GM18520 (cell line): Measurements from ENCODE around the gene EFNB3.

Experiments
- ATAC-seq: cut with Tn5 transposase; IDR thresholded peaks from one replicate; pipeline ENCODE4 v1.9.1; 2021; ENCODE audit not compliant: unreplicated experiment

The EFNB3 gene

DNA sequence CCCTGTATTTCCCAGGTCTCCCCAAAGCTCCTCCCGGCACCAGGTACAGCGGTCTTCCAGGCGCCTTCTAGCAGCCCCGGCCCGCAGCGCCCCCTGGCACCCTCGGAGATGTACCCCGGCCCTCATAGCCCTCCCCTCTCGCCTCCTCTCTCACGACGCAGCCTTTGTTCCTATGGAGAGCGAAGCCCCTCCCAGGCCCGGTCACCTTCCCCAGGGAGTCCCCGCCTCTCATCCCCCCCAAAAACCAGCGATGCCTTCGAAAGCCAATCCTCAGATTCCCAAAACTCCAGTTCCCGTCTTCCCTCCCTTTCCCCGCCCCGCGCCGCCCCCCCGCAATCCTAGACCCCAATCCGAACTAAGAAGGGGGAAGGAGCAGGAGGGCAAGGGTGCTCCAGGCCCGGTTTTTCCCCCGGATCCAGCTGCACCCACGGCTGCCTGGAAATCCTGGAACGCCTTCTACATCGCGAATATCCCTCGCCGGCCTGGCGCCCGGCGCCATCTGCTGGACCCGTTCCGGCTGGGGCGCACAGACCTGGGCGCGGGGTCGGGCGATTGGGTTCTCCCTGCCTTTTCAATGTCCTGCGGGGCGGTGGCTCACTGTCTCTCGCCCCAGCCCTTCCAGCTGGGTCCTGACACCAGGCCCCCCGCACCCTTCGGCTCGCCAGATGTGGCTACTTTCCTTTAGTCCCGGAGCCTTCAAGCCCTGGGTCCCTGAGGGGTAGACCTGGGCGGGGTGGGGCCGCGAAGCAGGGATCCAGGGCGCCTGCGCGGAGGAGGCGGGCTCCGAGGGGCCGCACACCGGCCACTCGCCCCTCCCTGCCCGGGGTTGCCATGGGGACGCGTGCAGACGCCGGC is 12.1 kb downstream of the EFNB3 start, which contains the start of gene DNAH2:
Gene DNAH2, plus strand, starts transcription at position 844 of the 855 bp plus-strand sequence. CDS start 1,991 bp downstream, outside the sequence.
- no peak for ATAC-seq

- ATAC-seq = no peak
Measured at GRCh38 chr17:7717756-7718350, 12.9 kb downstream of the EFNB3 start.

DNA sequence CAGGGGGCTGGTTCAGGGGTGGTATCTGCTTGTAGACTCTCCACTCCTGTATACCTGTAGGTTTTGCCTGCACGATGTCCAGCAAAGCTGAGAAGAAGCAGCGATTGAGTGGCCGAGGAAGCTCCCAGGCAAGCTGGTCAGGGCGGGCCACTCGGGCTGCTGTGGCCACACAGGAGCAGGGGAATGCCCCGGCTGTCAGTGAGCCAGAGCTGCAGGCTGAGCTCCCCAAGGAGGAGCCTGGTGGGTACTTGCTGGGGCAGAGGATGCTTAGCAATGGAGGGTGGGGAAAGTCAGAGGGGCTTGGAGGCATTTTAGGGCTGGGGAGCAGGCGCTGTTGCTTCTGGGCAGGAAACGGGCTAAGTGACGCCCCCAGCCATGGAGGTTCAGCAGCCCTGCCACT is 14.7 kb downstream of the EFNB3 start:
- ATAC-seq = no peak

- ATAC-seq = no peak
Measured at GRCh38 chr17:7720125-7720524, 15.1 kb downstream of the EFNB3 start.

DNA sequence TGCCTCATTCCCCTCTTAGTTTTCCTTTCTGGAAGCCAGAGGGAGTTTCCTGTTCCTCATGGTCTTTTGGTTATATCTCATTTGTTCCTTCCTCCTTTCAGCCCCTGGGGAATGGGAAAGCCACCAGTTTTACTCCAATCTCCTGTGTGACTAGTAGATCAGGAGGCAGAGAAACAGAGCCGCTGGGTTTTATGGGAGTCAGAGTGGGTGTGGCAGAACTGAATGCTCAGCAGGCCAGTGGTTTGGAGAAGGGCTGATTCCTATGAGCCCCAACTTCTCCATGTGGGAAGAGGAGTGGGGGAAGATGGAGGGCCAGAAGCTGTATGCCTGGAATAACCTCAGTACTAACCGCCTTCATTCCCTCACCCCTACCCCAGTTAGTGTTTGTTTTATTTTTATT is 16.6 kb downstream of the EFNB3 start:
- no peak for ATAC-seq

DNA sequence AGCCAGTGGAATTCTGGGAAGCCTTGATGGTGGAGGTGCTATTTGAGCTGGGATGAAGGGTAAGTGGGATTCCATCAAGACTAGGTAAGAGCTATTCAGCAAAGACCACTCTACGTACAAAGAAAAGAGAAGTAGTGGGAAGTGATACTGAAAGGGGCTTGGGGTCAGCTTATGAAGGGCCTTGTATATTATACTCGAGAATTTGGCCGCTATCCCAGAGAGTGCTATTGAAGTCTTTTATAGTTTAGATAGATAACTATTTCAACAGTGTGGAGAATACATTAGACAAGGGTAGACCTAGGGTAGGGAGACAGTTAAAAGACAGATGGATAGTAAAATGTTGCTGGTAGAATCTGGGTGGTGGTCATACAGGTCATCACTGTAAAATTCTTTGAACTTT is 22.9 kb downstream of the EFNB3 start:
- ATAC-seq = no peak

- no peak for ATAC-seq
Measured at GRCh38 chr17:7729816-7730215, 24.8 kb downstream of the EFNB3 start.

DNA sequence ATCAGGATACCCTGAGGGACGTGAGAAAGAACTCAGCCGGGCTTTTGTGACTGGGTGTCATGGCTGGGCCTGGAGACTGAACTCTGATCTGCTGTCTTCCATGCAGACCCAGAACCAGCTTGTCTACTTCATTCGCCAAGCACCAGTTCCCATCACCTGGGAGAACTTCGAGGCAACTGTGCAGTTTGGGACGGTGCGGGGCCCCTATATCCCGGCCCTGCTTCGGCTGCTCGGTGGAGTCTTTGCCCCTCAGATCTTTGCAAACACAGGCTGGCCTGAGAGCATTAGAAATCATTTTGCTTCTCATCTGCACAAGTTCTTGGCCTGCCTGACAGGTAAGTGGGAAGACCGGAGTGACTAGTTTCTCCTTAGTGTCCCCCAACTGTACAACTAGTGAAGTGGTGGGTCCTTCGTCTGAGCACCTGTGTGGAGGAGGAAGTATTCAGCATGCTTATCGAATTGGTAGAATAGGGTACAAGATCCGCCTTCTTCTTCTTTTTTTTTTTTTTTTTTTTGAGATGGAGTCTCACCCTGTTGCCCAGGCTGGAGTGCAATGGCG is 28.1 kb downstream of the EFNB3 start:
- ATAC-seq = no peak

DNA sequence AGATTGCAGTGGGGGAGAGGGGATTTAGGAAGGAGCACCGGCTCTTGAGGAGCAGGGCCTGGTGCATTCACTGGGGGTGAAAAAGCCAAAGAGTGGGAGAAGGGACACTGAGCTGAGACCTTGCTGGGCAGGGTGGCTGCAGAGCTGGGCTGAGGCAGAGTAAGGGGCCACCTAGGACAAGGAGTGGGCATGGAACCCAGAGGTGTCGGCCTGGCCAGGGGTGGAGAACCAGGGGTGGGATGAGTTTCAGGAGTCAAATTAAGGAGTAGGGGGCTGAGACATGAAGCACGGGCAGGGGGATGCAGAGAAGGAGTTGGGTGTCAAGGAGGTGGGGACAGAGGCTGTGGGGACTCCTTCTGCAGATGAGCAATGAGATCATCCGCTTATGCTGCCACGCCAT is 32.6 kb downstream of the EFNB3 start:
- no peak for ATAC-seq

DNA sequence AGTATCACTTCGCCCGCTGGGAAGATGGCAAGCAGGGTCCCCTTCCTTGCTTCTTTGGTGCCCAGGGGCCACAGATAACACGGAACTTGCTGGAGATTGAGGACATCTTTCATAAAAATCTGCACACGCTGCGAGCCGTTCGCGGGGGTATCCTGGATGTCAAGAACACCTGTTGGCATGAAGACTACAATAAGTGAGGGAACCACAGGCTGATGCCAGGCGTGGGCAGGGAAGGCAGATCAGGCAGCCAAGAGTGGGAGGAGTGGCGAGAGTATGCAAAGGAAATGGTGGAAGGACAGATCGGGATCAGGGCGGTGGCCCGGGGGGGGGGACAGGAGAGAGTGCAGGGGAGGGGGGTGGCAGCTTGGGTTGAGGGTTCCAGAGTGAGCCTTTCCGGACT is 34.7 kb downstream of the EFNB3 start:
- no peak for ATAC-seq

- ATAC-seq = no peak
Measured at GRCh38 chr17:7740481-7741001, 35.5 kb downstream of the EFNB3 start.

DNA sequence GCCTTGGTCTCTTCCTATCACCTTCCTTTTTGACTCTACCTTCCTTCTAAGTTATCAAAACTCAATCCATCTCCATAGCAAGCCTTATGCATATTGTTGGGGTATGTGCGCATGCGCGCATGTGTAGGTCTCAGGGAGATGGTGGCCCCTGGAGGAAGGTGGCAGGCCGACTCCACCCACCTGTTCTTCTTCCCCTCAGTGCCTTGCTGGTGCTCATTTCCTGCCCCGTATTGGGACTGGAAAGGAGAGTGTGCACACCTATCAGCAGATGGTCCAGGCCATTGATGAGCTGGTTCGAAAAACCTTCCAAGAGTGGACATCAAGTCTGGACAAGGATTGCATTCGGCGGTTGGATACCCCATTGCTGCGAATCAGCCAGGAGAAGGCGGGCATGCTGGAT is 37.7 kb downstream of the EFNB3 start:
- no peak for ATAC-seq

- no peak for ATAC-seq
Measured at GRCh38 chr17:7744416-7744815, 39.4 kb downstream of the EFNB3 start.

DNA sequence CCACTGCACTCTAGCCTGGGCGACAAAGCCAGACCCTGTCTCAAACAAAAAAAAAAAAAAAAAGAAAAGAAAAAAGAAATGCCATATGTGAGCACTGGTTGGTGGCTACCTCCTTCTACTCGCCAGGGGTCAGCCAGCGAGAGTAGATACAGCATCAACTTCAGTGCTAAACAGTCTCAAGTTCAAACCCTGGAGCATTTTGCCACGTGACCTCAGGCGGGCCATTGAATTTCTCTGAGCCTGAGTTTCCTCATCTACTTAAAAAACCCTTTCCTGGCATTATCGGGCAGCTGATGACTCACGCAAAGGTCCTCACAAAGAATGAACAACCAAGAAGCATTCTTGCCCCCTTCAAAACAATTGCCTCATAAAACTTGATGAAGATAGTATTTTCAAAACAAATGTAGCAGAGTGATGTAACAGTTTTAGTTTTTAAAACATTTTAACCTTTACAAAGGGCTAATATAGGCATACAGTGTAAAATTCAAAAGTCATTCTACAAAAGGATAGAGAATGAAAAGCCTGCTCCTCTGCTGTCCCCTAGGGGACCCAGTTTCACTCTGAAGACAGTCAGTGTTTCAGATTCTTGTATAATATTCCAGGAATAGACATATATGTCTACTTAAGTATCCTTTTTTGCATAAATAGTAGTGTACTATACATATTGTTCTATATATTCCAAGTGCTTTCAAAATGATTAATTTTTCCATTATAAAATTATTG is 40.9 kb downstream of the EFNB3 start:
- ATAC-seq = no peak

DNA sequence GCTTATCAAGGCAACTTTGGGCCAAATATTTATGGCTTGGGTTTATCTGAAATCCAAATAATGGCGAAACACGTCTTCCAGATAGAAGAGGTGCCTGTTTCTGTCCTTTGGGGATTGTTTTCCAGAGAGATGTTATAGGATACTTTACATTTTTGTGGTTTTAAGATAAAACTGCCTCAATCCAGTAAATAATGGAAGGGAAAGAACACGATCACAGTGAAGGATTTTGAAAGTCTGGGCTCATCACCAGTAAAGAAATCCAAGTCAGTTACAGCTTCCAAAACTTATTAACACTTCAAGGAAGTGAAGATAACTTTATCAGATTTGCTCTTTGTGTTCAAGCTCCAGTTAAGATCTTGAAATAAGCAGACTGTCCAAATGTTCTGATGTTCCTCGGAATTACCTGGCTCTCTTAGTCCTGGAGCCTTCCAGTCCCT is 42.7 kb downstream of the EFNB3 start:
- ATAC-seq = no peak

DNA sequence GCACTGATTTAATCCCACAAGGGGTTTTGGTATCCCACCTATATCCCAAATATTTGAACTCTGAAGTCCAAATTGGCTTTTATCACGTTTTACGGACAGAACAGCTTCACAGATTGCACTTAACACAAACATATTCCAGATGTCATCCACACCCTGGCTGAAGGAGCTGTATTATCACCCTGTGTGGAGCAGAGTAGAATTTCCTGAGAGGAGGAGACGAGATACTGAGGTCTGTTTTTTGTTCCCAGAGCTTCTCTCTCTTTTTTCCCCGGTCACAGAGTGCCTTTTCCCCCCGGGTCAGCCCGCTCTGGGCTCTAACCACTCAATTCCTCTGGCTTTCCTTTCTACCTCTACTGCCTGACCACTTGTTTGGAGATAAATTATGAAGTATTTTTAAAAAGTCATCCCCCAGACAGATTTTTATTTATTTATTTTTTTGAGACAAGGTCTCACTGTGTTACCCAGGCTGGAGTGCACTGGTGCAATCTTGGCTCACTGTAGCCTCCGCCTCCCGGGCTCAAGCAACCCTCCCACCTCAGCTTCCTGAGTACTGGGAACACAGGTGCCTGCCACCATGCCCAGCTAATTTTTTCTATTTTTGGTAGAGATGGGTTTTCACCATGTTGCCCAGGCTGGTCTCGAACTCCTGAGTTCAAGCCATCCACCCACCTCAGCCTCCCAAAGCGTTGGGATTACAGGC is 43.2 kb downstream of the EFNB3 start:
- no peak for ATAC-seq

DNA sequence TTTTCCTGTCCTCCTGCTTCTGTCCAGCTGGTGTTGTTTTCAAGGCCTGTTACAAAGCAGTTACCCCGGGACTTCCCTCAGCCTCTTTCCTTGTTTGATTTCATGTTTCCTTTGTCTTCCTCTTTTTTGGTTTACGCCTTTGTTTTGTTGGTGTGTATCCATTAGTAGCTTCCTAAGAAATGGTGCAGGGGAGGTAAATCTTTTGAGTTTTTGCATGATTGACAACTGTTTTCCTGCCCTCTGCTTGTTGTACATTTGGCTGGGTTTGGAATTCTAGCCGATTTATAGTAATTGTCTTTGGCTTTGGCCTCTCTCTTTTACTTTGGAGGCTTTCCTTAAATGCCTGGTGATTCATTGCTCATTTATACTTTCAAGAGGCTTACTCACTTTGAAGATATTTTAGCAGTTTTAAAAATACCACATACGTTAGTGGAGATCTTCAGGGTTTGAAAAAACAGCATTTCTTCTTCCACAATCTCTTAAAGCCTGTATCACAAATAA is 45.4 kb downstream of the EFNB3 start:
- ATAC-seq = no peak

DNA sequence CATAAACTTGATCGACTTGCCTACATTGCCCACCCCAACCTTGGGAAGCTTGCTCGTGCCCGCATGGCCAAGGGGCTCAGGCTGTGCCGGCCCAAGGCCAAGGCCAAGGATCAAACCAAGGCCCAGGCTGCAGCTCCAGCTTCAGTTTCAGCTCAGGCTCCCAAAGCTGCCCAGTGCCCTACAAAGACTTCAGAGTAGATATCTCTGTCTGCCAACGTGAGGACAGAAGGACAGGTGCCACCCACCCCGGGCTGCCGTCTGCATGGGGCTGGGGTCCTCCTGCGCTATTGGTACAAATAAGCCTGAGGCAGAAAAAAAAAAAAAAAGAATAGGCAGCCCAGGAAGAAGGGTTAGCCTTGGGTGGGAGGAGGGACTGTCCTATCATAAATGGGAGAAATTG is 49.7 kb downstream of the EFNB3 start:
- no peak for ATAC-seq

GRCh38 chr17:7755095-7755890 is 50.3 kb downstream of the EFNB3 start:
- no peak for ATAC-seq

DNA sequence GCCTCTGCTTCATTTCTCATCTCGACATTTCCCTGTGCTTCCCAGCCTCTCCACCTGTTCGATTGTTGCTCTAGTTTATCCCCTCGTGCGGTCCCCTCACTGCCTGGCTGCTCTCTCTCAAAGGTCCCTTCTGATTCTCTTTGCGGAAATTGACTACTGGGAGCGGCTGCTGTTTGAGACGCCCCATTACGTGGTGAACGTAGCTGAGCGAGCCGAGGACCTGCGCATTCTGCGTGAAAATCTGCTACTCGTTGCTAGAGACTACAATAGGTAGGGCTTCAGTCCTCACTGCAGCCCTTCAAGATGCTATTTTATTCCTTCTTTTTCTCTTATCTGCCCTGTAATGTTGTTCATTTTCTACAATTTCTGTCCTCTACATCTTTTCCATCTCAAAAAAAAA is 52.0 kb downstream of the EFNB3 start:
- ATAC-seq = no peak
